Measurements from ENCODE around the gene TNPO3.
"Not testable (repeated sequence)": the region's sequence is repeated elsewhere in the genome, so short reads cannot be mapped to it uniquely, and the experiment has no call there.

Gene TNPO3

GRCh38 chr7:128918016-128918665 lies 136.8 kb downstream of the TNPO3 start:
- DNase-seq, result no peak

- no peak for DNase-seq
These were observed 137.8 kb downstream of the TNPO3 start for GRCh38 chr7:128917122-128917521.

GRCh38 chr7:128916643-128916915 lies 138.3 kb downstream of the TNPO3 start:
- no peak for DNase-seq

GRCh38 chr7:128915841-128916642 lies 138.9 kb downstream of the TNPO3 start:
- DNase-seq, result no peak

- no peak for DNase-seq
These were observed 139.6 kb downstream of the TNPO3 start for GRCh38 chr7:128915271-128915819.

- DNase-seq, result no peak
These were observed 140.3 kb downstream of the TNPO3 start for GRCh38 chr7:128914566-128915151.

- no peak for DNase-seq
These were observed 140.9 kb downstream of the TNPO3 start for GRCh38 chr7:128913870-128914565.

- DNase-seq, result not testable (repeated sequence)
These were observed 142.0 kb downstream of the TNPO3 start for GRCh38 chr7:128912709-128913495.

GRCh38 chr7:128912281-128912680 lies 142.6 kb downstream of the TNPO3 start:
- DNase-seq, result no peak

- no peak for DNase-seq
These were observed 143.4 kb downstream of the TNPO3 start for GRCh38 chr7:128911423-128912031.

- DNase-seq, result no peak
These were observed 144.4 kb downstream of the TNPO3 start, which contains the start of gene KCP for GRCh38 chr7:128910569-128910945. Gene KCP, minus strand, starts transcription at chr7:128910709. Its CDS starts 33 bp downstream, at chr7:128910676.

- DNase-seq, result no peak
These were observed 145.0 kb downstream of the TNPO3 start for GRCh38 chr7:128909625-128910568.

- DNase-seq, result no peak
These were observed 145.9 kb downstream of the TNPO3 start for GRCh38 chr7:128908750-128909624.

- no peak for DNase-seq
These were observed 147.9 kb downstream of the TNPO3 start for GRCh38 chr7:128906766-128907559.

GRCh38 chr7:128906001-128906765 lies 148.7 kb downstream of the TNPO3 start:
- DNase-seq, result no peak

GRCh38 chr7:128904381-128905197 lies 150.3 kb downstream of the TNPO3 start:
- DNase-seq, result no peak
